Skeletal muscle satellite cell (primary cell): ENCODE measurements around the gene DUT. TPM values are rescaled to one million over a fixed set of nuclear protein-coding genes. Genes with fewer than 3 reads are reported as not detected.

Experiments used
- H3K27me3 ChIP-seq: 2 replicates; pipeline ENCODE4 v1.7.0; 2013; ENCODE audit warnings: low read length; ENCODE audit not compliant: control insufficient read depth, insufficient read depth
- H3K36me3 ChIP-seq: 2 replicates; pipeline ENCODE4 v1.7.0; 2013; ENCODE audit warnings: mild to moderate bottlenecking, control low read depth, low read length; ENCODE audit not compliant: insufficient read depth
- H3K4me1 ChIP-seq: 2 replicates; pipeline ENCODE4 v1.7.0; 2013; ENCODE audit warnings: low read length; ENCODE audit not compliant: control insufficient read depth, insufficient read depth
- H3K4me2 ChIP-seq: 2 replicates; pipeline ENCODE4 v1.7.0; 2013; ENCODE audit warnings: mild to moderate bottlenecking, low read length
- H3K4me3 ChIP-seq: 2 replicates; pipeline ENCODE4 v1.7.0; 2013; ENCODE audit warnings: low read length
- H3K9ac ChIP-seq: 2 replicates; pipeline ENCODE4 v1.7.0; 2013; ENCODE audit warnings: mild to moderate bottlenecking, low read depth, low read length, moderate library complexity
- H3K9me3 ChIP-seq: replicated peaks from 2 replicates; pipeline ENCODE4 v1.7.0; 2013; ENCODE audit warnings: mild to moderate bottlenecking, control low read depth, low read length
- total RNA-seq: library from RNA; depleted of rRNA; stranded (reverse); fragments of >200 nt; gene quantifications from 2 replicates; pipeline ENCODE4 v1.2.3, GENCODE V29; 2012; rRNA removed

Gene DUT
- total RNA-seq, result 52.4 and 57.8 TPM in 2 replicates

DNA sequence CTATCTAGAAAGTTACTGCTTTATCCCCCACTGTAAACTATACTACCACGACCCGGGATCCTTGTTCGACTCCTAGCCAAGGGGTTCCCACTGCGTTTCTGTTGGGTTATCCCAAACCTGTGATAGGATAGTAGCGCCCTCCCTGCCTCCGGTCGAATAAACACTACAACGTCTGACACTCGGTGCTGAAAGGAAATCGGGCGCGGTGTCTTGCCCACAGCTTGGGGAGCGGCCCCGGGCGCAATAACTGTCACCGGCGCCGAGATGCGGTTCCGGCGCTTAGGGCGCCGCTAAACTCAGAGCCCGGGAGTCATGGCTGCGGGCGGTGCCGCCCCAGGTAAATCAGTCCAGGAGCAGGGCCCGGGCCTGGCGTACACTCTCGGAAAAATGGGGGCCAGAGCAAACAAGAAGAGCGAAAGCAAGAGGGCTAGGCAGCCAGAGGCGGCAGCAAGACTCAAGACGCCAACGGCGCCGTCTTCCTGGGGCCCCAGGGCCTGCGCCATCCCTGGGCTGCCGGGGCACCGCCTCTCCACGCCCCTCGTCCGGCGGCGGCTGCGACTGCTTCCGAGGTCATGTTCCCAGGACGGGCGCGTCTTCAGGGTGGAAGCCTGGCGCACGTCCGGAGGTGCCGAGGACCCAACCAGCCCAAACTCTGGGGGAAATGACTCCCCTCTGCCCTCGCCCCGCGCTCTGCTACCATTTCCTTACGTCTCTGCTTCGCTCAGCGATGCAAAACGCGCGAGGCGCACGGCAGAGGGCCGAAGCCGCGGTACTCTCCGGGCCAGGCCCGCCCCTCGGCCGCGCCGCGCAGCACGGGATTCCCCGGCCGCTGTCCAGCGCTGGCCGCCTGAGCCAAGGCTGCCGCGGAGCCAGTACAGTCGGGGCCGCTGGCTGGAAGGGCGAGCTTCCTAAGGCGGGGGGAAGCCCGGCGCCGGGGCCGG lies at the start of gene DUT:
Gene DUT (plus strand): TSS at position 575 of the 941 bp plus-strand sequence. CDS start 87 bp downstream, at position 662.
- peak within 1 kb of the TSS; percentile 99 for H3K4me3 ChIP-seq
- no peaks in the 10 kb centered on the region for H3K27me3 ChIP-seq
- H3K4me2 ChIP-seq, result peak within 1 kb of the TSS; percentile 97
- H3K9ac ChIP-seq, result peak within 1 kb of the TSS; percentile 98
- peaks cover 13% of the 10 kb centered on the region for H3K4me1 ChIP-seq
- no peaks in the 10 kb centered on the region for H3K9me3 ChIP-seq
- H3K36me3 ChIP-seq, result peaks cover 7% of the 10 kb centered on the region

DNA sequence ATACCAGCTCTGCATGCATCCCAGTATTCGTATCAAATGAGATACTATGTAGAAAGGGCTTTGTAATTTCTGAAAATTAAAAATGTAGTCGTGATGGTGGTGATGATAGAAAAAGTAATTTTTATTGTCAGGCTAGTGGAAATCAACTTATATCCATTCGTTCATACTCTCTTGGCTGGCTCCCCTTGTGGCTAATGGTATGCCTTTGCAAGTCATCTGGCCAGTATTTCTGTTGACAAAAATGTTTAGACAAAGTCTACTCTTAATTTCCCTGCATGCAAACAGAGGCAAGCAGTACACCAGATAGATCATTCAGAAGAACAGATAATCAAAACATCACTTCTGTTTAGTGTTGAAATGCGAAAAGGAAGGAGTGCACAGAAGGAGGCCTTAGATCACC lies 49.6 kb upstream of the DUT start:
- Histone ChIP-seq H3K27me3 (peaks cover 7% of the 10 kb centered on the region), H3K9ac (no peak overlapping the region), H3K4me2 (no peak overlapping the region), H3K36me3 (no peaks in the 10 kb centered on the region), H3K4me3 (no peak overlapping the region), H3K9me3 (no peaks in the 10 kb centered on the region), H3K4me1 (peaks cover 8% of the 10 kb centered on the region)

DNA sequence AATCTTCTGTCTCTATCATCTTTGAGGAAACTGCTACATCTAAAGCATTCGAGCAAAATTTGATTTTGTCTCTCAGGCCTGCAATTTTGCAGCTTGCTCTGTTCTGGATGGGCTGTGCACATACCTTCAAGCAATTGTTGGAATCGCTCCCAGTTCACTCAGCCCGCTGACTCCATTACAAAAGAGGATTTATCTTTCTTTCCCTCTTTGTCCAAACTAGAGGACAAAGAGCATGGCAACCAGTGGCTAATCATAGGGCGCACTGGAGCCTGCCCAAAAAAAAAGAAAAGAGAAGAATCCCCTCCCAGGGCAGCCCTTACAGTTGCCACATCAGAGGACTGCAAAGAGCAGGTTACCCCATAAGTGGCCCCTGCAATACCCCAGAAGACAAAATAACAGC lies 49.0 kb upstream of the DUT start:
- H3K4me3 ChIP-seq, result no peak overlapping the region
- no peak overlapping the region for H3K9ac ChIP-seq
- H3K9me3 ChIP-seq, result no peaks in the 10 kb centered on the region
- peaks cover 4% of the 10 kb centered on the region for H3K27me3 ChIP-seq
- H3K4me2 ChIP-seq, result no peak overlapping the region
- no peaks in the 10 kb centered on the region for H3K36me3 ChIP-seq
- H3K4me1 ChIP-seq, result peaks cover 8% of the 10 kb centered on the region

DNA sequence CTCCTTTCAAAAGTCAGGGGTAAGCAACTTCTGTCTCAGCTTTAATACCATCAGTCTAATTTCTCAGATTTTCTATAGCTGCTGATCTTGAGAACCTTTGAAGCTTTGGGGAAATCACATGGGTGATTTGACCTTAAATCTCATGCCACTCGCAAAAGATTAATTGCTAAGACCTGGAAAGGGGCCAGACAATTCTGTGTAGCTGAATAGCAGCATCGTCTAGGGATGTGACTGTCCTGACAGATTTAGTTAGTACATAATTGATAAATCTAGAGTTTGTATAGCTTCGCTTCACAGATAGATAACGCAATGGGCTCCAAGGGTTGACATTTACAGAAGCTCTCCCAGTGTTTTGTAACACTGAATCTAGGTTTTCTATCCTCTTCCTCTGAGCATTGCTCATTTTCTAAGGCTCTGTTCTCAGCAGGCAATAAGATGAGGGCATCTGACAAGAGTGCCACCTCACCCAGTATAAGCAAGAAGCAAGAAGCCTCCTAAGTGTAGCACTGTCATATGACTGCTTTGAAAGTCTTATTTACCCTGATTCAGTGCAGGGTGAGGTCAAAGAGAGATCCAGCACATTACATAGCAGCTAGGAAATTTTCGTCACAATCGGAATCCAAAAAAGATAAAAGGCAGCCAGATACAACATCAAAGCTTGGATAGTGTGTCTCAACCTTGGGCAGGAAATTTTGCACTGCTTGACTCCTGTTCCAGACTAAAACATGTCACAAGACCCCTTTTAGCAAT lies 47.7 kb upstream of the DUT start:
- no peak overlapping the region for H3K9ac ChIP-seq
- no peaks in the 10 kb centered on the region for H3K9me3 ChIP-seq
- H3K4me1 ChIP-seq, result peaks cover 8% of the 10 kb centered on the region
- H3K4me2 ChIP-seq, result no peak overlapping the region
- peaks cover 2% of the 10 kb centered on the region for H3K27me3 ChIP-seq
- no peak overlapping the region for H3K4me3 ChIP-seq
- no peaks in the 10 kb centered on the region for H3K36me3 ChIP-seq

DNA sequence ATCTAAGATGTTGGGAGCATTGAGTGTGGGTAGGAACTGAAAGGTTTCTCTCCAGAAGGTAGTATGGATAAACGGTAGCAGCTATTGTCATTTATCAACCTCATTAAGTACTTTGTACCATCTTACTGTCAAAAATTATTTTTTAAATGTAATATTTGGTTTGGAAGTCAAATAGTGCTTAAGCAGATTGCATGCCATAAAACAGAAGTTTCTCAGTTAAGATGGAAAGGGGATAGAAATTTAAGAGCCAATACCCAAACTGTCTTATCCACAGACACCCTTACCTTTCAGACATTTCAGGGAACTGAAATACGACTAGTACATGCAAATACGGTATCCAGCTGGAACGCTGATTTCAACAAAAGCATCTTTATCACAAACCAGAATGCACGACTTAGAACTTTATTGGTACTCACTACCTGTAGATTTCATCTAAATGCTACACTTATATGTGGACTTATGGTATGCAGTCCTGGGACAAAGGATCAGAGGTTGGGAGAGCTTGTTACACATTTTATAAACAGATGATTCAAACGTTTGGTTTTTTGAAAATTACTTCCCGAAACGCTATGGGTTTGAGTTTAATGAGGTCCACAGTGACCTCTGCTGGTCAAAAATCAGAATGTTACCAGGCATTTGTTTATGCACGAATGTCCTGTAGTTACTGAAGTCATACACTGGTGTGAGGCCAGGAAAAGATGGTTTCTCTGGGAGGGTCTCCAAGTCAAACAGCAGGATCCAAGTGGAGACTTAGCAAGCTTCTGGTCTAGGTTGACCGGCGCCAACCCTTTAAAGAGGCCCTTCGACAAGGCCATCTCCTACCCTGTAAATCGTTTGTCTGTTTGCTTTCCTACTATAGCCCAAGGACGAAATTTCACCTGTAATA lies 45.7 kb upstream of the DUT start:
- peak overlapping the region; percentile 55 for H3K4me3 ChIP-seq
- H3K4me2 ChIP-seq, result peak overlapping the region; percentile 83
- no peaks in the 10 kb centered on the region for H3K9me3 ChIP-seq
- no peaks in the 10 kb centered on the region for H3K27me3 ChIP-seq
- no peaks in the 10 kb centered on the region for H3K36me3 ChIP-seq
- no peak overlapping the region for H3K9ac ChIP-seq
- H3K4me1 ChIP-seq, result peaks cover 8% of the 10 kb centered on the region

DNA sequence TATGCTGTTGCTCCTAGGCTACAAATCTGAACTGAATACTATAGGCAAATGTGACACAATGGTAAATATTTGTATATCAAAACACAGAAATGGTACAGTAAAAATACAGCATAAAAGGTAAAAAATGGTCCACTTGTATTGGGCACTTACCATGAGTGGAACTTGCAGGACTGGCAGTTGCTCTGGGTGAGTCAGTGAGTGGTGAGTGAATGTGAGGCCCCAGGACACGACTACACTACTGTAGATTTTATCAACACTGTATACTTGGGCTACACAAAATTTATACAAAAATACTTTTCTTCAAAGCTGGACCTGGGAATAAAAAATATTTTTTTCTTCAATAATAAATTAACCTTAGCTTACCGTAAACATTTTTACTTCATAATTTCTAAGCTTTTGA lies 41.6 kb upstream of the DUT start:
- no peaks in the 10 kb centered on the region for H3K27me3 ChIP-seq
- no peak overlapping the region for H3K9ac ChIP-seq
- no peaks in the 10 kb centered on the region for H3K9me3 ChIP-seq
- H3K4me1 ChIP-seq, result peaks cover 8% of the 10 kb centered on the region
- H3K4me3 ChIP-seq, result no peak overlapping the region
- H3K36me3 ChIP-seq, result no peaks in the 10 kb centered on the region
- H3K4me2 ChIP-seq, result no peak overlapping the region

DNA sequence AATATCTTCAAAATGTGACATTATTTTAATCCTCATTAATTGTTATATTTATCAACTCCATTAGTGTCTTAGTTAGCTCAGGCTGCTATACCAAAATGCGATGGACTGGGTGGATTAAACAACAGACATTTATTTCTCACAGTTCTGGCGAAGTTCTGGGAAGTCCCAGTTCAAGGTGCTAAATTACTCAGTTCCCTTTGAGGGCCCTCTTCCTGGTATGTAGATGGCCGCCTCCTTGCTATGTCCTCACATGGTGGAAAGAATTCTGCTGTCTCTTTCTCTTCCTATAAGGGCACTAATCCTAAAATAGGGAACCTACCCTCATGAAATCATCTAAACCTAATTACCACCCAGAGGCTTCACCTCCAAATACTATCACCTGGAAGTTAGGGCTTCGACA lies 38.8 kb upstream of the DUT start:
- Histone ChIP-seq H3K9ac (no peak overlapping the region), H3K36me3 (no peaks in the 10 kb centered on the region), H3K4me3 (no peak overlapping the region), H3K9me3 (no peaks in the 10 kb centered on the region), H3K4me2 (no peak overlapping the region), H3K27me3 (no peaks in the 10 kb centered on the region), H3K4me1 (no peaks in the 10 kb centered on the region)

DNA sequence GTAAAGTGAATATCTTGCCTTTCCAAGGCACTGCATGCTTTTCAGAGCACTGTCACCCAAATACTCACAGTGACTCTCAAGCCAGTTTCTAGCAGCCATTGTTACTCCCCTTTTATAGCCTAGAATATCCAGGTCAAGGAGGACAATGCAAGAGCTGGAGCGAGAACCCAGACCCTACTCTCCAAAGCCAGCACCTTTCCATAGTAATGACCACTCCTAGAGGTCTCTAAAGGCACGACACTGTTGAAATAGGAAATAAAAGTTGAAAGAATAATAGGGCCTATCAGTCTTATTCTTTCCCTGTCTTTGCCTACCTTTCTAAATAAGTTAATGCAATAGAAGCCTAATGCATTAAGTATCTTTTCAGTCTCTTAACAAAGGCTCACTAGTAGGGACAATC lies 33.6 kb upstream of the DUT start:
- H3K27me3 ChIP-seq, result no peaks in the 10 kb centered on the region
- no peaks in the 10 kb centered on the region for H3K9me3 ChIP-seq
- no peak overlapping the region for H3K4me2 ChIP-seq
- H3K36me3 ChIP-seq, result no peaks in the 10 kb centered on the region
- no peak overlapping the region for H3K4me3 ChIP-seq
- H3K9ac ChIP-seq, result no peak overlapping the region
- H3K4me1 ChIP-seq, result no peaks in the 10 kb centered on the region

DNA sequence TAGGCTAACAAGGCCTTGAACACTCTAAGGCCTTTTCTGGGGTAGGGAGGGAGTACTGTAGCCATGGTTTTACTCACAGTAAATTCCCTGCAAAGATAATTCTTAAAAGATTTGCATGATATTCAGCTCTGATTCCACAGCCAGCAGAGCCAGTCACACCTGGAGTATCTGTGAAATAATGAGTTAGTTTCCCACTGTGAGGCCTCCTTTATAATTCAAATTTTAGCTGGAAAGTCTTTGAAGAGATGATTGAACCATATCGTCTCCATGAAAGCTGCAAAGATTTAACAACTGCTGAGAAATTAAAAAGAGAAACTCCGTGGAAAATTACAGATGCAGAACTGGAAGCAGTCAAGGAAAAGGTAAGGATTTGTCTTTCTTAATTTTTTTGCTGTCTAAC lies 32.3 kb upstream of the DUT start:
- Histone ChIP-seq H3K4me3 (no peak overlapping the region), H3K9ac (no peak overlapping the region), H3K36me3 (no peaks in the 10 kb centered on the region), H3K4me2 (no peak overlapping the region), H3K9me3 (no peaks in the 10 kb centered on the region), H3K4me1 (no peaks in the 10 kb centered on the region), H3K27me3 (no peaks in the 10 kb centered on the region)

DNA sequence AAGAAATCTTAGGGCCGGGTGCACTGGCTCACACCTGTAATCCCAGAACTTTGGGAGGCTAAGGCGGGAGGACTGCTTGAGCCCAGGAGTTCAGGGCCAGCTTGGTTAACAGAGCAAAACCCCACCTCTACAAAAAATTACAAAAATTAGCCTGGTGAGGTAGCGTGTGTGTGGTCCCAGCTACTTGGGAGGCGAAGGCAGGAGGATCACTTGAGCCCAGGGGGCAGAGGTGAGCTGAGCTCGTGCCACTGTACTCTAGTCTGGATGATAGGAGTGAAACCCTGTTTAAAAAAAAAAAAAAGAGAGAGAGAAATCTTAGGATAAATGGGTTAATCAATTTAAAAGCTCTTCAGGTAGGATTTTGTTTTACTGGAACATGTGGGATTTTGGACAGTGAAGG lies 31.2 kb upstream of the DUT start:
- H3K4me3 ChIP-seq, result no peak overlapping the region
- H3K4me1 ChIP-seq, result no peaks in the 10 kb centered on the region
- H3K27me3 ChIP-seq, result no peaks in the 10 kb centered on the region
- no peaks in the 10 kb centered on the region for H3K36me3 ChIP-seq
- H3K9ac ChIP-seq, result no peak overlapping the region
- H3K4me2 ChIP-seq, result no peak overlapping the region
- no peaks in the 10 kb centered on the region for H3K9me3 ChIP-seq

DNA sequence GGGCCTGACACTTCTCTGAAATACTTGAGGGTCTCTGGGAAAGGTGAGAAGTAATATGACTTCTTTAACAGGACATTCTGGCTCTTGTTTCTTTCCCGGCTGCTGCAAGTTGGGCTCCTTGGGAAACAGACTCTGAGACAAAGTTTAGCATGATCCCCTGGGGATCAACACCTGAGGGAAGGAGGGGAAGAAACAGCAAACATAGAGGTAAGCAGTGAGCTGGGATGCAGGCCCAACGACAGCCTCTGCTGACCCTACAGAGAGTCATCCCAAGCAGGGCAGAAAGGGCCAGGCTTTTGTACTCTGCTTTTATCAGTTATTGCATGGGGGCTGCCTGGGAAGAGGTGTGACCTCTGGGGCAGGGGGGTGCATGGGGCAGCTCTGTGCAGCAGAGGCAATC lies 26.8 kb upstream of the DUT start:
- no peaks in the 10 kb centered on the region for H3K27me3 ChIP-seq
- no peaks in the 10 kb centered on the region for H3K4me1 ChIP-seq
- no peaks in the 10 kb centered on the region for H3K9me3 ChIP-seq

More for the DNA sequence above, 26.8 kb upstream of the DUT start:
- Histone ChIP-seq H3K4me2 (no peak overlapping the region), H3K36me3 (no peaks in the 10 kb centered on the region), H3K9ac (no peak overlapping the region), H3K4me3 (no peak overlapping the region)
